Measurements from ENCODE around the gene CASQ2. TPM values are rescaled to one million over a fixed set of nuclear protein-coding genes. Genes with fewer than 3 reads are reported as not detected.

Gene CASQ2
- polyA plus RNA-seq, 1 of the 3 experiments (the other 2 are of a cell fraction): not detected

DNA sequence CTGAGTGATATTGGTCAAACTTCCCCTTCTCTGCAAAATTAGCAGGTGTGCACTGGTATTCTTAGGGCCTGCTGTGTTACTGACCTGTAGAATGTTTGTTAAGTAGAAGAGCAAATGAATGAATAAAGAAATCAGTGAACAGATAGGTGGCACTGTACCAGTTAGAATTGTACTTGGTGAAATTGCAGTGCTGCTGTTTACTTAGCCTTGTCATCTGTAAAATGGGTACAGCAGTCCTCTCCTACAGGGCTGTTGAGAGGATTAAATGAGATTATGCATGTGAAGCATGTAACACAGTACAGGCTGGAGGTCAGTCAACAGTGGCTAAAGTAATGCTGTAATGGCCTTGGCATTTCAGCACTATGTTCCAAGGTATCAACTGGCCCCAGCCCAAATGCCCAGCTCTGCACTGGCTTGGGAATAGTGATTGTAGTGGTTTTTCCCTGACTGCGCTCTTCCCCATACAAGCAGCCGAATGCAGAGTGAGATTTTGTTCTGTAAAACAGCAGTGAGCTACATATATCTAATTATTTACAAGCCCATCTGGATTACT, 116.2 kb downstream of the CASQ2 start (continued):
- TF ChIP-seq, protein P1, sequence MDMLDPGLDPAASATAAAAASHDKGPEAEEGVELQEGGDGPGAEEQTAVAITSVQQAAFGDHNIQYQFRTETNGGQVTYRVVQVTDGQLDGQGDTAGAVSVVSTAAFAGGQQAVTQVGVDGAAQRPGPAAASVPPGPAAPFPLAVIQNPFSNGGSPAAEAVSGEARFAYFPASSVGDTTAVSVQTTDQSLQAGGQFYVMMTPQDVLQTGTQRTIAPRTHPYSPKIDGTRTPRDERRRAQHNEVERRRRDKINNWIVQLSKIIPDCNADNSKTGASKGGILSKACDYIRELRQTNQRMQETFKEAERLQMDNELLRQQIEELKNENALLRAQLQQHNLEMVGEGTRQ (IDR thresholded peaks at IDR 0.05; ENCODE audit: borderline replicate concordance, low read depth, low read length): no peak
- TF ChIP-seq, protein P2, sequence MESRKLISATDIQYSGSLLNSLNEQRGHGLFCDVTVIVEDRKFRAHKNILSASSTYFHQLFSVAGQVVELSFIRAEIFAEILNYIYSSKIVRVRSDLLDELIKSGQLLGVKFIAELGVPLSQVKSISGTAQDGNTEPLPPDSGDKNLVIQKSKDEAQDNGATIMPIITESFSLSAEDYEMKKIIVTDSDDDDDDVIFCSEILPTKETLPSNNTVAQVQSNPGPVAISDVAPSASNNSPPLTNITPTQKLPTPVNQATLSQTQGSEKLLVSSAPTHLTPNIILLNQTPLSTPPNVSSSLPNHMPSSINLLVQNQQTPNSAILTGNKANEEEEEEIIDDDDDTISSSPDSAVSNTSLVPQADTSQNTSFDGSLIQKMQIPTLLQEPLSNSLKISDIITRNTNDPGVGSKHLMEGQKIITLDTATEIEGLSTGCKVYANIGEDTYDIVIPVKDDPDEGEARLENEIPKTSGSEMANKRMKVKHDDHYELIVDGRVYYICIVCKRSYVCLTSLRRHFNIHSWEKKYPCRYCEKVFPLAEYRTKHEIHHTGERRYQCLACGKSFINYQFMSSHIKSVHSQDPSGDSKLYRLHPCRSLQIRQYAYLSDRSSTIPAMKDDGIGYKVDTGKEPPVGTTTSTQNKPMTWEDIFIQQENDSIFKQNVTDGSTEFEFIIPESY (IDR thresholded peaks at IDR 0.05; ENCODE audit: borderline replicate concordance, low read depth): no peak
- TF ChIP-seq, protein P3, sequence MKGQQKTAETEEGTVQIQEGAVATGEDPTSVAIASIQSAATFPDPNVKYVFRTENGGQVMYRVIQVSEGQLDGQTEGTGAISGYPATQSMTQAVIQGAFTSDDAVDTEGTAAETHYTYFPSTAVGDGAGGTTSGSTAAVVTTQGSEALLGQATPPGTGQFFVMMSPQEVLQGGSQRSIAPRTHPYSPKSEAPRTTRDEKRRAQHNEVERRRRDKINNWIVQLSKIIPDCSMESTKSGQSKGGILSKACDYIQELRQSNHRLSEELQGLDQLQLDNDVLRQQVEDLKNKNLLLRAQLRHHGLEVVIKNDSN (IDR thresholded peaks at IDR 0.05; ENCODE audit: borderline replicate concordance, low read depth): no peak
- TF ChIP-seq EZH2phosphoT487 (IDR thresholded peaks at IDR 0.05; ENCODE audit: borderline replicate concordance, low read depth) (no peak), FOXM1 (IDR thresholded peaks at IDR 0.05; ENCODE audit: low read depth) (no peak)

DNA sequence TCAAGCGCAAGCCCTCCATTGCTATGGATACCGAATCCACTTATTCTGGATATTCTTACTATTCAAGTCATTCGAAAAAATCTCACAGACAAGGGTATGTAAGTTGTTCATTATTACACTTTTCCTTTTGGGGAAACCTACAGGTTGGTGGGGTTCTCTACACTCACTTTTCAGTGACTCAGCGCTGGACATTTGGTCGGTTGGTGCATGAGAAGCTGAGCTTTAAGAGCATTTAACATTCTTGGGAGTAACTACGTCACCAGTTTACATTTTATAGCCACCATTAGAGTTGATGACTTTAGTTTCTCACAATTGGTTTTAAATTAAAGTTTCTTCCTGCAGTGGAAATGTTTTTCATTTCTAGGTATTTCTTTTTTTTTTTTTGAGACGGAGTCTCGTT, 117.1 kb downstream of the CASQ2 start:
- WGBS (ENCODE audit: low lambda C conversion rate): 97% methylated on average over 8 of the region's 8 CpGs
- Histone ChIP-seq H3K36me3 (replicated peaks in 1 of 2; ENCODE audit: control insufficient read depth in 1 of 2, insufficient read depth in 2 of 2, low read length in 1 of 2) (peaks cover 10% of the 10 kb centered on the region in 2 experiments), H2AFZ (ENCODE audit: low read depth) (no peak overlapping the region), H3K4me2 (no peak overlapping the region), H3K27ac (ENCODE audit: low read depth in 2 of 2, low read length in 1 of 2) (no peak overlapping the region), H3K79me2 (ENCODE audit: insufficient read depth) (peaks cover 54% of the 10 kb centered on the region), H3K4me1 (ENCODE audit: control insufficient read depth in 1 of 2, insufficient read depth in 2 of 2, low read depth in 1 of 2, low read length in 1 of 2) (peaks cover 13 to 29% of the 10 kb centered on the region in 2 experiments; a peak in 3 of 4 replicates), H4K20me1 (ENCODE audit: insufficient read depth) (peaks cover 25% of the 10 kb centered on the region; the same call in 1 of the 2 replicates), H3K9ac (no peak overlapping the region), H3K4me3 (ENCODE audit: low read depth in 2 of 2, low read length in 1 of 2) (no peak overlapping the region), H3F3A (replicated peaks; ENCODE audit: insufficient read depth) (no peaks in the 10 kb centered on the region), H3K9me2 (no peaks in the 10 kb centered on the region), H3K9me3 (no peaks in the 10 kb centered on the region), H3K27me3 (ENCODE audit: insufficient read depth) (no peaks in the 10 kb centered on the region)
- CTCF ChIA-PET: interaction anchor here (0.6 kb wide), 1 partner anchor 9 kb away, joined by 3 read pairs; no protein-coding TSS in a partner anchor
- no peak for DNase-seq
- POLR2A ChIA-PET: no interaction called here
- TF ChIP-seq SMC3 (IDR thresholded peaks at IDR 0.05; ENCODE audit: low read depth, low read length) (no peak), FOXJ3 (CRISPR knock-in tag; IDR thresholded peaks at IDR 0.05) (no peak), NFIC (IDR thresholded peaks at IDR 0.05; ENCODE audit: borderline replicate concordance) (no peak), MEF2A (IDR thresholded peaks at IDR 0.05; ENCODE audit: borderline replicate concordance, low read depth) (no peak), GATA2 (CRISPR knock-in tag; IDR thresholded peaks at IDR 0.05) (no peak), YY1 (IDR thresholded peaks at IDR 0.05; ENCODE audit: low read depth) (no peak), FOSL2 (IDR thresholded peaks at IDR 0.05; ENCODE audit: borderline replicate concordance, low read depth) (no peak), TCF12 (IDR thresholded peaks at IDR 0.05) (no peak), RXRA (IDR thresholded peaks at IDR 0.05; ENCODE audit: borderline replicate concordance, low read depth) (no peak)
- TF ChIP-seq, protein P4, sequence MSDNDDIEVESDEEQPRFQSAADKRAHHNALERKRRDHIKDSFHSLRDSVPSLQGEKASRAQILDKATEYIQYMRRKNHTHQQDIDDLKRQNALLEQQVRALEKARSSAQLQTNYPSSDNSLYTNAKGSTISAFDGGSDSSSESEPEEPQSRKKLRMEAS (IDR thresholded peaks at IDR 0.05; ENCODE audit: low read depth): no peak
- TF ChIP-seq, protein P2 (IDR thresholded peaks at IDR 0.05; ENCODE audit: borderline replicate concordance, low read depth): no peak
- TF ChIP-seq, protein P3 (IDR thresholded peaks at IDR 0.05; ENCODE audit: borderline replicate concordance, low read depth): no peak
- TF ChIP-seq, protein P5, sequence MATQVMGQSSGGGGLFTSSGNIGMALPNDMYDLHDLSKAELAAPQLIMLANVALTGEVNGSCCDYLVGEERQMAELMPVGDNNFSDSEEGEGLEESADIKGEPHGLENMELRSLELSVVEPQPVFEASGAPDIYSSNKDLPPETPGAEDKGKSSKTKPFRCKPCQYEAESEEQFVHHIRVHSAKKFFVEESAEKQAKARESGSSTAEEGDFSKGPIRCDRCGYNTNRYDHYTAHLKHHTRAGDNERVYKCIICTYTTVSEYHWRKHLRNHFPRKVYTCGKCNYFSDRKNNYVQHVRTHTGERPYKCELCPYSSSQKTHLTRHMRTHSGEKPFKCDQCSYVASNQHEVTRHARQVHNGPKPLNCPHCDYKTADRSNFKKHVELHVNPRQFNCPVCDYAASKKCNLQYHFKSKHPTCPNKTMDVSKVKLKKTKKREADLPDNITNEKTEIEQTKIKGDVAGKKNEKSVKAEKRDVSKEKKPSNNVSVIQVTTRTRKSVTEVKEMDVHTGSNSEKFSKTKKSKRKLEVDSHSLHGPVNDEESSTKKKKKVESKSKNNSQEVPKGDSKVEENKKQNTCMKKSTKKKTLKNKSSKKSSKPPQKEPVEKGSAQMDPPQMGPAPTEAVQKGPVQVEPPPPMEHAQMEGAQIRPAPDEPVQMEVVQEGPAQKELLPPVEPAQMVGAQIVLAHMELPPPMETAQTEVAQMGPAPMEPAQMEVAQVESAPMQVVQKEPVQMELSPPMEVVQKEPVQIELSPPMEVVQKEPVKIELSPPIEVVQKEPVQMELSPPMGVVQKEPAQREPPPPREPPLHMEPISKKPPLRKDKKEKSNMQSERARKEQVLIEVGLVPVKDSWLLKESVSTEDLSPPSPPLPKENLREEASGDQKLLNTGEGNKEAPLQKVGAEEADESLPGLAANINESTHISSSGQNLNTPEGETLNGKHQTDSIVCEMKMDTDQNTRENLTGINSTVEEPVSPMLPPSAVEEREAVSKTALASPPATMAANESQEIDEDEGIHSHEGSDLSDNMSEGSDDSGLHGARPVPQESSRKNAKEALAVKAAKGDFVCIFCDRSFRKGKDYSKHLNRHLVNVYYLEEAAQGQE (IDR thresholded peaks at IDR 0.05; ENCODE audit: low read depth, low read length): no peak
- TF ChIP-seq, protein P1 (IDR thresholded peaks at IDR 0.05; ENCODE audit: borderline replicate concordance, low read depth, low read length): no peak

All from SK-N-SH (cell line).